Superior temporal gyrus (tissue), 1 donor: ENCODE measurements around the gene SLC38A10.
A peak's percentile ranks its signal among the peaks of the same experiment; 100 is the strongest.

Source experiments
- DNase-seq: peaks from one replicate; pipeline ENCODE4 v3.0.0-alpha.2; 2016; ENCODE audit errors: extremely low spot score

The SLC38A10 gene

DNA sequence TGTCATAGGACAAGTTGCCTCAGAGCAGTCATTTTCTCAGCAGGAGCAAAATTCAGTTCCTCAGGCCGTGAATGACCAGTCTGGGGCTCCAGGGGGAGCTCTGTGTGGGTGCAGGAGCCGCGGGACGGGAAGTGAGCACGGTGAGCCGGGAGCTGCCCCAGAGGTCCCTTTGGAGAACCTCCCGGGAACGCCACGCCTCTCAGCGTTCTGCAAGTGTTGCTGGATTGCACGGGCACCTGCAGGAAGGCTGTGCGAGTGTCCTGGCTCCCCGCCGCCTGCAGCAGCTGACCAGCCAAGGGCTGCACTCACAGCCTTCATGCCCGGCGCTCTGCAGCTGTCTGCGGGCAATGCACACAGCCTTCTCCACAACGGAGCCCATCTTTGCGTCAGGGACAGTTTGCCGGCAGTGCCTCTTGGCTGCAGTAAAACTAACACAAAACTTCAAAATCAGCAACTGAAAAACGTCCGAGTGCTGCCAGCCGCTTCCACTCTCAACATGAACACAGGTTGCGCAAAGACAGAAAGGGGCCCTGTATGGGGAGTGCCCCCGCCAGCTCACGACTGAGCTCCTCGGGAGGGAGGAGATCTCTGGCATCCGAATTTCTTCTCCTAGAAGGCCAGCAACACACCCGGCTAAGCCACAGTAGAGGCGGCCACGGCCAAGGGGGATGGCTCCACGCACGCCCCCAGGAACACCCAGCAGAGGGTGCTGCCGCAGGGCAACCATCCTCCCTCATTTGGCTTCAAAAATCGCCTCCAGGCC lies 40.0 kb downstream of the SLC38A10 start:
- DNase-seq: peak; percentile 58

DNA sequence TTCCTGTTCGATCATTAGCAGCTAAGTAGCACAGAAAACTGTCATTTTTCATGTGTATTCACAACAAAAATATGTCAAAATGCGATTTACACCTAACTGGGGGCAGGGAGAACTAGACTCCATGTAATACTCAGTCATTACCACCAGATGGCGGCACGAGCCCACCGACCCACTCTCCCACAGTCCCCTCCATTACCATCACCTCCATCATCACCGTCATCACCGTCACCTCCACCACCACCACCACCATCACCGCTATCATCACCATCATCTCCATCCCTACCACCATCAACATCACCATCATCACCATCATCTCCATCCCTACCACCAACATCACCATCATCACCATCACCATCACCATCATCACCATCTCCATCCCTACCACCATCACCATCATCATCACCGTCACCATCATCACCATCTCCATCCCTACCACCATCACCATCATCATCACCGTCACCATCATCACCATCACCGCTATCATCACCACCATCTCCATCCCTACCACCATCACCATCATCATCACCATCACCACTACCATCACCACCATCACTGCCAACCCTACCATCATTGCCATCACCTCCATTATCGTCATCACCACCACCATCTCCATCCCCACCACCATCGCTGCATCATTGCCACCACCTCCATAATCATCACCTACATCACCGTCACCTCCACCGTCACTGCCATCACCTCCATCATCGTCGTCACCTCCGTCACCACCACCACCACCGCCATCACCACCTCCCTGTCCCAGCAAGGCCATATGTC lies 41.6 kb downstream of the SLC38A10 start:
- DNase-seq: peak; percentile 79

DNA sequence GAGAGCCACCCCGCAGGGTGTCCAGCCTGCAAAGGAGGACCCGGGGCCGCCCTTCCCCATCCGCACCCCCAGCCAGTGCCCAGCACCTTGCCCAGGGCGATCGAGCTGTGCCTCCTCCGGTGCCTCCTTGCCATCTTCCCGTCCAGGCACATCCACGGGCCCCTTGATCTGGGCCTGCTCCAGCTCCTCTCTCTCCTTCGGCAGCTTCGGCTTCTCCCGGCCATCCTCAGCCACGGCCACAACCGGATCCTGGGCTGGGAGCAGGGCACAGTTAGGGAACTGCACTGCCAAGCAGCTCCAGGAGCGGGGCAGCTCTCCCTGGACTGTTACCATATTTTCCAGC lies 42.1 kb downstream of the SLC38A10 start:
- no peak for DNase-seq

DNA sequence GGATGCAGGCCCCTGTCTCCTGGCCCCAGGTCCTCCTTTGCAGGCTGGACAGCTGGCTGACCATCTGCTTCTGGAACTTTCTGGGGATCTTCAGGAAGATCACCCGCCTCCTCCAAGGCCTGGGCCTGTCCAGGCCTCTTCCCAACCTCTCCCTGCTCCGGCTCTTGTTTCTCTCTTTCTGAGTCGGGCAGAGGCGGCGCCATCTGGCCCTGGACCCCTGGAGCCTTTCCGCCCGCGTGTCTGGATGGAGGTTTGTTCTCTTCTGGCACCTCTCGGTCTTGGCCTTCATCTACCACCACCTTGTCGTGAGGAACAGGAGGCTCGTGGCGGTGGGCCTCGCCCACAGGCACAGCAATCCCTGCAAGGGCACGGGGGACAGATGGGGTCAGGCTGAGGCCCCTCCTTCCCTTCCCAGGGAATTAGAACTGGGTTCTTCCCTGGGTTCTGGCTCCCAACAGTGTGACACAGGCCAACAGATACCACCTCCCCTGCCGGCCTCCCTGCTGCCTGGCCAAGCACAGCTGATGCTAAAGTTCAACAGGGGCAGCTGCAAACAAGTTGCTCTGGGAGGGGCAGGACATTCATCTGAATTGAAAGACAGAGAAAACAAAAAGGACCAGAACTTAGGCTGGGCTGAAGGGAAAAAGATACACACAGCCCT lies 42.7 kb downstream of the SLC38A10 start:
- no peak for DNase-seq

DNA sequence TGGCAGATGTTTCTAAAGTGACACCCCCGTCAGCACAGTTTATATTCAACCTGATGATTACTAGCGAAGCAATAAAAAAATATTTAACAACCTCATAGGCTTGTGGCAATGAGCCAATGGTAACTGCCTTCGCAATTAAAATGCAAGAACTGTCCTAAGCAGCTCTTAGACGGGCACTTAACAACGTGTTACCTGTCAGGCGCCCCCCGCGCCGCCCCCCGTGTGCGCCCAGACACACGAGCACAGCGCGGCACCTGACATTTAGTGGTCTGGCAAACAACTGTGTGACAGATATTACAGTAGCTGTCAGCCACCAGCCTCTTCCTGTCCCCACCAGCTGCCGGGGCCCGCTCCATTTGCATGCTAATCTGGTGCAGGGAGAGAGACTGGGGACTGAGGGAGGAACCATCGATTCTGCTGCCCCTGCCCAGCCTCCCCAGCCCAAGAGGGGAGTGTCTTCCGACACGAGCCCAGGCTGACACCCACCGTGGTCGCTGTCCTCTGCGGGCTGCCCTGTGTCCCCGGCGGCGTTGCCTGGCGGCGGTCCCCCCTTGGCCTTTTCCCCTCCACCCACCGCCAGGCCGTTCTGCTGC lies 43.3 kb downstream of the SLC38A10 start:
- DNase-seq: no peak

DNA sequence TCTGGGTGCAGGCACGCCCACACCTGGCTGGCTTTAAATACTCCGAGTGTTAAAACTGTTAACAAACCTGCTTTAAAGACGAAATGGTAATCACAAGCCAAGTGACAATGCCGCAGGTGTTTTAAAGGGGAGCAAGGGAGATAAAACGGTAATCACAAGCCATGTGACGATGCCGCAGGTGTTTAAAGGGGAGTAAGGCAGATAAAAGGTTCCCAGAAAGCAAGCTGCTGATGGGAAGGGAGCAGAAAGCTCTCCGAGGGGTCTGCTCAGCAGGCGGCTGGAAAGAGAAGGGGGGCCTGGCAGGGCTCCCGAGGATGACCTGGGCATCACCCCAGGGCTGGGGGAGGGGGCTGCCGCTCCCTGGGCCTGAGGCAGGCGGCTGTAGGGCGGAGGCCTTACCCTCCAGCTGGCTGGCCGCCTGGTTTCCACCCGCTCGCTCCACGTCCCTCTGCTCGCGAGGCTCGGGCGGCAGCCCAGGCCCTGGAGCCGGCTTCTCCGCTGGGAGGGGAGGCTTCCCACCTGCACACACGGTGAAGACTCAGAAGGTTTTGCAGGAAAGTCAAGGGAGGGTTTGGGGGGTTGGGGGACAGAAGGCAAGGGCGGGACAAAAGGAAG lies 43.9 kb downstream of the SLC38A10 start:
- DNase-seq: no peak

DNA sequence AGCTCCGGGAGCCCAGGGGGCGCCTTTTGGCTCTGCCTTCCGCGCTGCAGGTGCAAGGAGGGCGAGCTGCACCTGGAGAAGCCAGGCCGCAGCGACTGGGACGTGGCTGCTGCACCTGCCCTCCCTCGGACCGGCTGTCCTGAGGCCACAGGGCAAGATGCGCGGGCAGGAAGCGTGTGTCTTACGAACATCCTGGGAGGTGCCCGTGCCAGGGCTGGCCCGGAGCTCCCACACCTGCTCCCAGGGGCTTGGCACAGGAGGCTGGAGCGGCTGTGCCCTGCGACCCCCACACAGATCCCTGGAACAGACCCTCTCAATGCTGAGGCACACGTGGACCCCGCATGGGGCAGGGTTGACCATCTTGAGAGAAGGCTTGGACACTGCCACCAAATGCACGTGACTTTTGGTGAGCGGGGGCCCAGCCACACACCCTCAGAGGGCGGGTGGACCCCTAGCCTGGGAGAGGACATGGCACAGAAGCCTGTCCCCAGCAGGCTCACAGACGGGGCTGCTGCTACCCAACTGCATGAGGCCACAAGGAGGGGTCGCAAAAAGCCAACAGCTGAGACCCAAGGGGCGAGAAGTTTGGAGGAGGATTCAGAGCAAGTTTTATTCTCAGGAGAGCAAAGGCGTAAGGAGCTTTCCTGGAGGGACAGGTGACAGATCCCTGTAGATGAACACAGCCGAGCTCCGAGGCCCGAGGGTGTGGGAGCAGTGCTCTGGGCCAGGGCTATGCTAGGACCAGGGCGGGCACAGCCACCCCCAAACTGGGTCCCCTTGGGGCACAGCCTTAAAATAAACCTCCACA lies 44.6 kb downstream of the SLC38A10 start:
- DNase-seq: no peak

DNA sequence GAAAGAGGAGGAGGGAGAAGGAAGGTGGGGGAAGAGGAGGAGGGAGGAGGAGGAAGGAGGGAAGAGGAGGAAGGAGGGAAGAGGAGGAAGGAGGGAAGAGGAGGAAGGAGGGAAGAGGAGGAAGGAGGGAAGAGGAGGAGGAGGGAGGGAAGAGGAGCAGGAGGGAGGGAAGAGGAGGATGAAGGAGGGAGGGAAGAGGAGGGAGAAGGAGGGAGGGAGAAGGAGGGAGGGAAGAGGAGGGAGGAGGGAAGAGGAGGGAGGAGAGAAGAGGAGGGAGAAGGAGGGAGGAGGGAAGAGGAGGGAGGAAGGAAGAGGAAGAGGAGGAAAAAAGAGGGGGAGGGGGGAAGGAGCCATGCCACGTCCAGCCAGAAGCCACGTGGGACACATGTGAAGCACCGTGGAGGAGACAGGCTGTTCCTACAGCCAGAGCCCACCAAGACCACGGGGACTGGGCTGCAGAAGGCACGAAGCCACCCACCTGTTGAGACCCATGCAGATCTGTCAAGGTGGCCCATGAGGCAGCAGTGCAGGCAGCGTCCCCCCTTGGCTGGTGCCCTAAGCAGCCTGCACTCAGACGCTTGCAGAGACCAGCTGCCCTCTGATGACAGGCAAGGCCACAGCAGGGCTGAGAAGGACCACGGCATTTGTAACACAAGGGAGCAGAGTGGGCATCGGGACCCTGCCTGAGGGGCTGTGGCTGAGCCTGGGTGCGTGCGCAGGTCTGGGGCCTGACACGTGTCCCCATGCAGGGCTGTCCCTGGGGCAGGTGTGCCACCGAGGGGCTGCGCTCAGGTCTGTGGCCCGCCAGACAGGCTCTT lies 45.7 kb downstream of the SLC38A10 start:
- DNase-seq: no peak

DNA sequence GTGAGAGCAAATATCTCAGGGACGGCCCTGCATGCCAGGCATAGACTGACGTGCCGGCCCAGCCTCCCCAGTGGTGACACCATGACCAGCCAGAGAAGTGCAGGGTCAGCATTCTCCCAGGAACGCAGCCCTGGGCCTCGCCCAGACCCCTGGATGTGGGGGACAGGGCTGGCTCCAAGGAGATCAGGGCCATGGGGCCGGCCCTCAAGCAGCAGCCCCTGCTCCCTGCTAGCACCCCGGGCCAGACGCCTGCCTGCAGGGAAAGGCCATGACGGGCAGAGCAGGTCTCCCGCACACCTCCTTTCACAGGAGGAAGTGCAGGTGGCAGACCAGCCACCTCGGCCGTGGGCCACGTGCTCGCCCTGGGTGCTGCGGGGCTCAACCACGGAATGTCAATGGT lies 46.5 kb downstream of the SLC38A10 start:
- no peak for DNase-seq

DNA sequence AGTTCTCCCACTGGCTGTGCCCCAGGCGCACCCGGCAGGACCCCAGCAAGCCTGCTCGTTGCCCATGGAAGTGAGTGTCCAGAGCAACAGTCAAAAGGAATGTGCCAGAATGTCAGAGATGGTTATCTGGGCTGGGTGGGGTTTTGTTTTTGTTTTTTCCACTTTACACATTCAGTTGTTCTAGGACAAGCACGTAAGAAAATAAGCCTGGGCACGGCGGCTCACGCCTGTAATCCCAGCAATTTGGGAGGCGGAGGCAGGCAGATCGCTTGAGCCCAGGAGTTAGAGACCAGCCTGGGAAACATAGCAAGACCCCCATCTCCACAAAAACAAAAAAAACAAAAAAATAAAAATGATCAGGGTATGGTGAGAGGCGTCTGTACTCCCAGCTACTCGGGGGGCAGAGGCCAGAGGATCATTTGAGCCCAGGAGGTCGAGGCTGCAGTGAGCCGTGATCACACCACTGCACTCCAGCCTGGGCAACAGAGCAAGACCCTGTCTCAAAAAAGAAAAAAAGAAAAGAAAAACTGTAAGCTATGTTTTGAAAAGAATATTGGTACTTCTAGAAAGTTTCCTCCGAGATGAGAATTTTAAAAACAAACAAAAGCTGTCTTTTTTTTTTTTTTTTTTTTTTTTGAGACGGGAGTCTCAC lies 47.6 kb downstream of the SLC38A10 start:
- DNase-seq: no peak

DNA sequence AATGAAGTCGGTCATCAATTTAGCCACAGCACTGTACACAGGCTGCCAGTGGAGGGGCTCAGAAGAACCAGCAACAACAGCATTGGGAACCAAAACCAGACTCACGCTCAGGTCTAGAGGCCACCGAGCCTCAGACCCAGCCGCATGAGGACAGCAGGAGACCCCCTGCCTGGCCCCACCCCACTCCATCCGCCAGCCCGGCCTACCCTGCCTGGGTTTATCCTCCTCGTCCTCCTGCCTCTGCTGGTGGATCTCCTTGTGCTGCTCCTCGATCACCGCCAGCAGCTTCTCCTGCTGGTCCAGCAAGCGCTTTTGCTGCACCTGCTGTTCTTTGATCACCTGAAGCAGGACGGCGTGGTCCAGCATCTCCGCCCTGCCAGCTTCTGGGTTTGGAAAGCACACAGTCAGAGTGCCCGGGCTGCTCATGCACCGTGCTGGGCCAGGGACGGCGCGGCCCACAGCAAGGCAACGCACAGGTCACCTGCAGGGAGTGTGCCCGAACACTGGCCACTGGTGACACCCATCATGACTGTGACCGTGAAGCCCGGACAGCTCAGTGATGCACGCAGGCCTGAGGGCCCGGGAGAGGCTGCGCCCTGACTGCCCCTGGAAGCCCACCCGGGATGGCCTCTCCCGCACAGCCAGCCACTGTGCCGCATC lies 48.3 kb downstream of the SLC38A10 start:
- DNase-seq: no peak

DNA sequence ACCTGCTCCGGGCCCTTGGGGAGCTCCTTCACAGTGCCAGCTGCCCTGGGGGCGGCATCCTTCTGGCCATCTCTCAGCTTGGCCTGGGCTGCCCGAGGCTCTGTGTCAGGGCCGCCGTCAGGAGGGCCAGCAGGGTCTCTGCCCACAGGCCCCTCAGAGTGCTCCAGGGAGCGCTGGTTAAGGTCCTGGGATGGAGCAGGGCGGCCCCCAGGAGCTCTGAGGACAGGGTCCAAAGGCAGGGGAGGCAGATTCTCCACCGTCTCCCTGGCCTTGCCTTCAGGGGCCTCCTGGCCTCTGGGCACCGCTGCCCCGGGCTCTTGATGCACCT lies 48.8 kb downstream of the SLC38A10 start:
- no peak for DNase-seq

DNA sequence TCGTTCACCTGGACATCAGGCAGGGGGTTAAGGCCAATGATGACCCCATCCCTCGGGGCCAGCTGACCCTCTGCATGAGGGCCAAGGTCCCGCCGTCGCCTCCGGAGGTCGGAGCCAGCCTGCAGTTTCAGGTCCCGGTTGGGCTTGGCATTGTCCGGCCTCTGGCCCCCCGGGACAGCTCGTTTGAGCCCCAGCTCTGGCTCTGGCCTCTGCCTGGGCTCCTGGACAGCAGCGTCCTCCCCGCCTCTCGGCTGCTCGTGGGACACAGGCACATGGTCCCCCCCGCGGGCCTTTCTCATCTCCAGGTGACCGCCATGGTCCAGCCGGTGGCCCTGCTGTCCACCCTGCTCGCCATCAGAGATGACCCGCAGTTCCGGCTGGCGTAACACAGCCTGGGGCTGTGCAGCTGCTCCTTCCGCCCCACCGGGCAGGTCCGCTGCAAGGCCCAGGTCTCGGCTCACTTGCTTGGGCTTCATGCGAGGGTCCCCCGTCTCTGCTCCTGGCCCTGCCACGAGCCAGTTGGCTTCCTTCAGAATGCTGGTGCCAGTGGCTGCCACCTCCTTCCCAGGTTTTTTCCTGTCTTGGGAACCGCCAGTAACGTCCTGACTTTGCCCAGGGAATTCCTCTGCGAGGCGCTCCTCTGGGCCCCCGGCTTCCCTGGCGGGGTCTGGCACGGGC lies 49.3 kb downstream of the SLC38A10 start:
- no peak for DNase-seq

DNA sequence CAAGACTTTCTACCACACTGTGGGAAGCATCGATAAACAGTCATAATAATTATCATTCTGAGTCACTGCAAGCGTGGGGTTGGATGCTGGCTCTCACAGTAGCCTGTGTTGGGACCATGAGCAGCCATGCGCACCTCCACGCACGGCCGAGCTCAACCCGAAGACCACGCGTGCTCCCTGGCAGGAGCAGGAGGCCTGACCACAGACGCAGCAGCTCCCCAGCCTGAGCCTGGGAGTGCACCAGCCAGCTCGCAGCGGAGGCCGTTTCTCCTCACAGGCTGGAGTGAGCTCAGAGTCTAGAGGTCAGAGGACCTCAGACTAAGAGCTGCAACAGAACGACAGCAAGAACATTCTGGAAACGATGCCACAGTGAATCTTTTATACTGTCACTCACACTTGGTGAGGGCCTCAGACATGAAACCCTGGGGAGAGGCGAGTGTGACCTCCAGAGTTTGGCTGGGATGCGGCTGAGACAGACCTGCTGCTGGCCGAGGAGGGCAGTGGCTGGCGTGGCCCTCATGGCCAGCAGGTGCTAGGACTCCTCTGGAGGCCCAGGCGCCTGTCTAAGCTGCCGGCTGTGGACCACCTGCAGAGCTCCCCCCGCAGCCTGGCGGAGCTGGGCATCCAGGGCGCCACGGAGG lies 50.0 kb downstream of the SLC38A10 start:
- DNase-seq: no peak

DNA sequence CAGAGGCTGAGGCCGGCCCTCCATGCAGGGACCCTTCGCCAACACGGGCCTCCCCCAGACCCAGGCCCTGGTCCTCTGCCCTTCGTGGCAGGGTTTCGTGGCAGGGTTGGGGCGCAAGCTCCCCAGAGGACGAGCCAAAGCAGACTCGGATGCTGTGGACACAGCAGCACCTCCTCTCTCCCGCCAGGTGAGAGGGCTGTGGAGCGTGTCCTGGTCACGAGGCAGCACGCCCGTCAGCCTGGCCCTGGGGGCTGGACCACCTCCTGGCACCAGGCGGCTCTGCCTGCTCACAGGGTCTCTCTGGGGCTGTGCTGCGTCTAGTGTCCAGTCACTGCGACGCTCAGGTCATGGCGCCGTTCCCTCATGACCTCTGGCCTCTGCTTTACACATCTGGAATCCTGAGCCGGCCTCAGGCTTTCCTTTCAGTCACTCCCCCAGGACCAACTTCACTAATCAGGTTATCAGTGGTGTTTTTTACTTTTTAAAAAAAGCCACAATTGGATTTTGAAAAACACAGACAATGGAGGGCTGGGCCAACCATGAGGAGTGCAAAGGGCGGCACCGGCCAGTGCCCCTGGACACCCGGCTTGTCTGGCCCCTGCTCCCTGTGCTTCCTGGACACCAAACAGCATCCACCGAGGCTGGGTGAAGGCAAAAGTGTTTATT lies 50.6 kb downstream of the SLC38A10 start:
- no peak for DNase-seq

DNA sequence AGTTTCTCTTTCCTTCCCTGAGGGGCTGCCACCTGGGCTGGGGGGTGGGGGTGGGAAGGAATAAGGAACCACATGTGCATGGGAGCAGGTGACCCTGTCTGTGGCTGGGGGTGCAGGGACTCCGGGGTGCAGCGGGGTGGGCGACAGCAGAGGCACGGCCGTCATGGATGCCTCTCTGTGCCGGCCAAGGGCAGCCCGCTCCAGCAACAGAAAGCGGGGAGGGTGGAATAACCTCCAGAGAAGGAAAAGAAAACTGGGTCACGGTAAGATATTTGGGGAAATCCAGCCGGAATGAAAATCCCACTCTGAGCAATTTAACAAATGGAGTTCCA lies 51.8 kb downstream of the SLC38A10 start:
- DNase-seq: no peak

DNA sequence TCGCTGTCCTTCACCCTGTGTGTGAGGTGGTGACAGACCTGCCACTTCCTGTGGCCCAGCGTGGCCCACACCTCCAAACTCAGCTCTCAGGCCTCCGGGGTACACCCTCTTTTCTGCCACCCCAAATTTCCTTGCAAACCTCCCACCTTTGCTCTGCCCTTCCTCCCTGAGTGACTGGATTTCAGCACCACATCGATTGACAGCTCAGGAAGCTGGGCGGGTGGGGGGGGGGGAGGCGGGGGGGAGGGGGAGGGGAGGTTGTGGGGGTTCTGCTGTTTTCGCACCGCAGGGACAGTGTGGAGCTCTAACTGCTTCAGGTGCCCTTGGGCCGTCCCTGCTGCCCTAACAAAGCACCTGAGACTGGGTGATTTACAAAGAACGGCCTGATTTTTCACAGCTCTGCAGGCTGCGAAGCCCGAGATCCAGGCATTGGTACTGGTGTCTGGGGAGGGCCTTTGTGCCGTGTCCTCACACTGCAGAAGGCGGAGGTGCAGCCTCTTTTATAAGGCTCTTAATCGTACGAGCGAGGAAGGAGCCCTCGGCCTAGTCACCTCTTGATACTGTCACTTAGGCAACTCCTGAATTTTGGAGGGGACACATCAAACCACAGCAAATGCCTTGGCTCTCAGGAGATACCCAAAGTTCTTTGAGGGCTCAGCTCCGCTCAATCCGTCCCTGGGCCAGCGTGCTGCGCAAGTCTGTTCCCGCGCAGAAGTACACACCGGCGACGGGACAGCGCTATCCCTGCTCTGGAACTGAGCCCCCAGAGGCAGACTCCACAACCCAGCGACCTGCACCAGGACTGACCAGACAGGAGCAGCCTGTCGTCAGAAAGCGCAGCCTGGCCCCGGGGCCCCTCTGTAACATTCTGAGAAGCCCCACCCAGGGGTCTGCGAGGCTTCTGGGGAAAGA lies 52.4 kb downstream of the SLC38A10 start:
- DNase-seq: no peak
